PFSK-1 (cell line): Measurements from ENCODE around the gene PLEKHG2.

Experiments
- FOXP2 ChIP-seq: optimal IDR thresholded peaks from 2 replicates; pipeline ENCODE3; 2011; ENCODE audit warnings: borderline replicate concordance, control low read depth, inconsistent platforms; ENCODE audit not compliant: insufficient read depth; ENCODE audit errors: extremely low read length, extremely low read depth
- POLR2AphosphoS5 ChIP-seq: IDR thresholded peaks from 2 replicates; pipeline ENCODE4 v1.6.1; 2012; ENCODE audit warnings: low read depth, mild to moderate bottlenecking, control low read depth, low read length, moderate library complexity
- SIN3A ChIP-seq: IDR thresholded peaks from 2 replicates; pipeline ENCODE4 v1.6.1; 2012; ENCODE audit warnings: mild to moderate bottlenecking, low read length, moderate library complexity, borderline replicate concordance; ENCODE audit not compliant: insufficient read depth
- TAF1 ChIP-seq: IDR thresholded peaks from 2 replicates; pipeline ENCODE4 v1.6.1; 2012; ENCODE audit warnings: low read length, control low read depth, borderline replicate concordance; ENCODE audit not compliant: insufficient read depth
- TF ChIP-seq, protein P1 (sequence below), 2 experiments: IDR thresholded peaks; 2 replicates each; pipeline versions ENCODE4 v1.6.1 to v1.8.0; 2011 to 2012; ENCODE audit warnings: low read depth in 2 of 2, low read length in 2 of 2, control low read depth in 1 of 2, inconsistent platforms in 1 of 2, mild to moderate bottlenecking in 1 of 2, moderate library complexity in 1 of 2; ENCODE audit not compliant: insufficient read depth in 1 of 2

PLEKHG2 gene

DNA sequence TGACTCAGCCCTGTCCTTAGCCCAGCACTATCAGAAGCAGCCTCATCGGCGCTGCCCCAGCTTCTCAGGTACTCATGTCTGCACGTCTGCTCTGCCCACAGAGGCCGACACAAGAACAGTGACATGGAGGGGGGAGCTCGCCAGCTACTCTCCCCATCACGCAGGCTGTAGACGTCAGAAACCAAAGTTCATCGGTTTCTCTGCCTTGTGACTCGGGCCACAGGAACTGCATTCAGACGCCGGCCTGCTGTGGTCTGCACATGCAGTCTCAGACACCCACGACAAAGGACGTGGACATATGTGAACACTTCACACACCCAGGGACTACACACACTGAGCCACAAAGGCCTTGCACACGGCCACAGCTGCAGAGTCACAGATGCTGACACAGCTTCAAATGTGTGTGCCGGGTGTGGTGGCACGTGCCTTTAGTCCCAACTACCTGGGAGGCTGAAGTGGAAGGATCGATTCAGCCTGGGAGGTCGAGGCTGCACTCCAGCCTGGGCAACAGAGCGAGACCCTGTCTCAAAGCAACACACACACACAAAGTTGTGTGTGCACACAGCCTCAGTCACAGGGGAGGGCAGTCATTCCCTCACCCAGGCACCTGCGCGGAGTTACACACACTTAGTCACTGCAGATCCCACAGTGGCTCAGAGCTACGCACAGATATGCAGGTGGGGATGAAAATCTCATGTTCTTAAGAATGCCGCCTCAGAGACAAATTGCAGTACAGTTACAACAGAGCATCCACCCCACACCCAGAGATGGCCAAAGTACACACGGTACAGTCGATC is 10.7 kb upstream of the PLEKHG2 start:
- TF ChIP-seq POLR2AphosphoS5 (no peak), FOXP2 (no peak), SIN3A (no peak), TAF1 (no peak)
- TF ChIP-seq, protein P1, sequence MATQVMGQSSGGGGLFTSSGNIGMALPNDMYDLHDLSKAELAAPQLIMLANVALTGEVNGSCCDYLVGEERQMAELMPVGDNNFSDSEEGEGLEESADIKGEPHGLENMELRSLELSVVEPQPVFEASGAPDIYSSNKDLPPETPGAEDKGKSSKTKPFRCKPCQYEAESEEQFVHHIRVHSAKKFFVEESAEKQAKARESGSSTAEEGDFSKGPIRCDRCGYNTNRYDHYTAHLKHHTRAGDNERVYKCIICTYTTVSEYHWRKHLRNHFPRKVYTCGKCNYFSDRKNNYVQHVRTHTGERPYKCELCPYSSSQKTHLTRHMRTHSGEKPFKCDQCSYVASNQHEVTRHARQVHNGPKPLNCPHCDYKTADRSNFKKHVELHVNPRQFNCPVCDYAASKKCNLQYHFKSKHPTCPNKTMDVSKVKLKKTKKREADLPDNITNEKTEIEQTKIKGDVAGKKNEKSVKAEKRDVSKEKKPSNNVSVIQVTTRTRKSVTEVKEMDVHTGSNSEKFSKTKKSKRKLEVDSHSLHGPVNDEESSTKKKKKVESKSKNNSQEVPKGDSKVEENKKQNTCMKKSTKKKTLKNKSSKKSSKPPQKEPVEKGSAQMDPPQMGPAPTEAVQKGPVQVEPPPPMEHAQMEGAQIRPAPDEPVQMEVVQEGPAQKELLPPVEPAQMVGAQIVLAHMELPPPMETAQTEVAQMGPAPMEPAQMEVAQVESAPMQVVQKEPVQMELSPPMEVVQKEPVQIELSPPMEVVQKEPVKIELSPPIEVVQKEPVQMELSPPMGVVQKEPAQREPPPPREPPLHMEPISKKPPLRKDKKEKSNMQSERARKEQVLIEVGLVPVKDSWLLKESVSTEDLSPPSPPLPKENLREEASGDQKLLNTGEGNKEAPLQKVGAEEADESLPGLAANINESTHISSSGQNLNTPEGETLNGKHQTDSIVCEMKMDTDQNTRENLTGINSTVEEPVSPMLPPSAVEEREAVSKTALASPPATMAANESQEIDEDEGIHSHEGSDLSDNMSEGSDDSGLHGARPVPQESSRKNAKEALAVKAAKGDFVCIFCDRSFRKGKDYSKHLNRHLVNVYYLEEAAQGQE (IDR thresholded peaks at IDR 0.05; ENCODE audit: insufficient read depth in 1 of 2, low read depth in 2 of 2, low read length in 2 of 2): no peak

DNA sequence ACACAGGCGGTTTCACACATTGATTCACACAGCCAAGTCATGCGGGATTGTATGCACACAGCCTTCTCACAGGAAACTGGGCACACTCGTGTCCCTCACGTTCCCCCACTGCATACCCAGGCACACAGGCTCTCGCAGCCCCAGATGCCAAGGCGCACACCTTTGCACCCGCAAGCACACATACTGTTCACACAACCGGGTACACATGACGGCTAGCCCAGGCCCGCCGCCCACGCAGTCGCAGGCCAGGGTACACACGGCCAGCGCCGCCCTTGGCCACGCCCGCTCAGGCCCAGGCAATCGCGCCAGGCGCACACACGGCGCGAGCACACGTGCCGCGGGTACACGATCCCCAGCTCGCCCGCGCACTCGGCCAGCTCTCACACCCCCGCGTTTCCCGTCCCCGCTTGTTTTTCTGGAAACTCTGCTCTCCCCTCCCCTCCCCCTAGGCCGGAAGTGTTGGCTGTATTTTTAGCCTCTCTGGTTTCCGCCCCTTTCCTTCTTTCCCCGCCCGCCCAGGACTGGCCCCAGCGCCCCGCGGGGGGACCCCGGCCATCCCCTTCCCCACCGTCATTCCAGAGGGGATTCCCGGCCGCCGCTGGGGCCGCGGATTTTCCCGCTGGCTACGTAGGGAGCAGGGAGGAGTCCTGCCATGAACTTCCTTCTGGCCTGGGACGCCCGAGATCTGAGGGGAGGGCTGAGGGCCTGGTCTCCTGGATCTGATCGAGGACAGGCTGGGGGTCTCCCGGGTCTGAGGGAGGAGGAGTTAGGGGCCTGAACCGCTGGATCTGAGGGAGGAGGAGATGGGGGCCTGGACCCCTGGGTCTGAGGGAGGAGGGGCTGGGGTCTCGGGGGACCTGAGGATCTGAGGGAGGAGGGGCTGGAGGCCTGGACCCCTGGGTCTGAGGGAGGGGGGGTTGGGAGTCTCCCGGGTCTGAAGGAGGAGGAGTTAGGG is 9.8 kb upstream of the PLEKHG2 start:
- no peak for TF ChIP-seq TAF1
- TF ChIP-seq SIN3A: peak; percentile 67; the same call in 1 of the 2 replicates
- peak; percentile 32; the same call in 1 of the 2 replicates for TF ChIP-seq POLR2AphosphoS5
- TF ChIP-seq, protein P1 (IDR thresholded peaks at IDR 0.05; ENCODE audit: insufficient read depth in 1 of 2, low read depth in 2 of 2, low read length in 2 of 2): 0 out of 4 replicates have a peak, but pooled peaks have one; percentile 32 to 50
- peak; percentile 89 for TF ChIP-seq FOXP2

DNA sequence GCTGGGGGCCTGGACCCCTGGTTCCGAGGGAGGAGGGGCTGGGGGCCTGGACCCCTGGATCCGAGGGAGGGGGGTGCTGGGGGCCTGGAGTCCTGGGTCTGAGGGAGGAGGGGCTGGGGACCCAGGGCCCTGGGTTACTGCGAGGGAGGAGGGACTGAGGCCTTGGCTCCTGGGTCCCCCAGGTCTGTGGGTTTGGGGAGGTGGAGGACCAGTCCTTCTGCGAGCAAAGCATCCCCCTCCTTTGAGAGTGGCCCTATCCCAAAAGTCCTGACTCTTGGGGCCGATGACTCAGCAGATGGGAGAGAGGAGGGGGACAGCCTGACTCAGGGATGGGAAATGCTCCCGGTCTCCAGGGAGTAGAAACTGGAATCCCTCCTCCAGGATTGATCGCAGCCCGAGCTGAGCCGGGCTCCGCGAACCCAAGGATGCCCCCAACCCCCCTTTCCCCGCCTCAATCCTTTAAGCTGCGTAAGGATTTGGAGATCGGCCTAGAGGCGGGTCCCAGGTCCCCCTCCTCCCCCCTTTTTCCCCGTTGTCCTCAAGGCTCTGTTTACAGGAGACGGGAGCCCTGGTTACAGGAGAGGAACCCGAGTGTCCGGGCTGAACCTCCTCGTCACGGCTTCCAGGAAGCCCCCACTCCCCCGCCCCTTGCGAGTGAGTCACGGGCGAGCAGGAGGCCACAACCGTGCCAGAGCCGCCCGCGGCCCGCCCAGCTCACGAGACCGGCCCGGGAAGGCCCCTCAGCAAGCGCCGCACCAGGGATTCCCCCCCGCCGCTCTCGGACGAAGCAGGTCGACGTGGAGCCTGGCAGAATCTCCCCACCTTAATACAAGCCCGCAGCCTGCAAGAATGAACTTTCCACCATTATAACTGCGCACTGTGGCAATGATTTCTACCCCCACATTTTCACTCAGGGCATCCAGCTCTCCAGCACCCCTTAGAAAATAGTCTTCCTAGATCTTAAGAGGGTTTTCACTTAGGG is 8.8 kb upstream of the PLEKHG2 start:
- TF ChIP-seq, protein P1 (IDR thresholded peaks at IDR 0.05; ENCODE audit: insufficient read depth in 1 of 2, low read depth in 2 of 2, low read length in 2 of 2): no peak
- peak; percentile 87 for TF ChIP-seq FOXP2

DNA sequence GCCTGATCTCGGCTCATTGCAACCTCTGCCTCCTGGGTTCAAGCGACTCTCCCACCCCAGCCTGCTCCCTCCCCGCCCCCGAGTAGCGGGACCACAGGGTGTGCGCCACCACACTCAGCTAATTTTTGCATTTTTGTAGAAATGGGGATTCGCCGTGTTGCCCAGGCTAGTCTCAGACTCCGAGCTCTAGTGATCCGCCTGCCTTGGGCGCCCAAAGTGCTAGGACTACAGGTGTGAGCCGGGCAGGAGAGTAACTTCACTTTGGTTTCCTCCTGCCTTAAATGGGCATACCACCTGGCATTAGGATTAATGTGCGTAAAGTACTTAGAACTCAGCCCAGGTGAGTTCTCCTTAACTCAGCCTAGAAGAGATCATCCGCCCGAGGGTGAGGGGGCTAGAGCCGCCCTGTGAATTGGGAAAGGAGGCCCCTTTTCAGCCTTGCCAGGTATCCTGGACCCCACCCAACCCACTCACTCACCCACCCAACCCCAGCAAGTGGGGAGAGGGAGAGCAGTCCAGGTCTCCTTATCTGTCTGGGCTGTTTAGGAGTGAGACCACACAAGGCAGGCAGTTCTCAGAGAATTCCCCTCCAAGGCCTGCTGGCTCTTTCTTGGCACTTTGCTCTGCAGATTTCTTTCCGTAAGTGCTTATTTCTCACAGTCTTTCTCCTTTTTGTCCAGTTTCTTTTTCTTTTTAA is 7.1 kb upstream of the PLEKHG2 start:
- TF ChIP-seq POLR2AphosphoS5: no peak
- no peak for TF ChIP-seq SIN3A
- TF ChIP-seq FOXP2: no peak
- no peak for TF ChIP-seq TAF1
- TF ChIP-seq, protein P1 (IDR thresholded peaks at IDR 0.05; ENCODE audit: insufficient read depth in 1 of 2, low read depth in 2 of 2, low read length in 2 of 2): no peak
